GM23338 (cell line): ENCODE results near the gene DCDC1. TPM values are rescaled to one million over a fixed set of nuclear protein-coding genes. Genes with fewer than 3 reads are reported as not detected.

Experiments
- ATAC-seq: fragments of 200-7000 bp; cut with Tn5 transposase; 3 replicates; pipeline ENCODE4 v1.9.1; 2020
- DNase-seq: peaks from one replicate; pipeline ENCODE4 v3.0.0-alpha.2; 2015; ENCODE audit warnings: low spot score
- H2AFZ ChIP-seq: fragments of 200-600 bp; sonication (generic); 2 replicates; pipeline ENCODE4 v1.8.0; 2016; ENCODE audit warnings: antibody characterized with exemption, mild to moderate bottlenecking, moderate library complexity
- H3F3A ChIP-seq: fragments of 200-600 bp; sonication (generic); replicated peaks from 2 replicates; pipeline ENCODE4 v1.8.0; 2017; ENCODE audit warnings: antibody characterized with exemption, mixed run types, low read depth
- H3K27ac ChIP-seq: fragments of 200-600 bp; sonication (generic); 2 replicates; pipeline ENCODE4 v1.6.1; 2016; ENCODE audit warnings: low read depth
- H3K27me3 ChIP-seq: fragments of 200-600 bp; sonication (generic); 2 replicates; pipeline ENCODE4 v1.8.0; 2016; ENCODE audit warnings: mild to moderate bottlenecking, mixed run types, moderate library complexity; ENCODE audit not compliant: insufficient read depth
- H3K36me3 ChIP-seq: fragments of 200-600 bp; sonication (generic); 2 replicates; pipeline ENCODE4 v1.8.0; 2016; ENCODE audit warnings: mild to moderate bottlenecking; ENCODE audit not compliant: insufficient read depth
- H3K4me1 ChIP-seq: fragments of 200-600 bp; sonication (generic); 2 replicates; pipeline ENCODE4 v1.8.0; 2016; ENCODE audit warnings: mild to moderate bottlenecking, moderate library complexity; ENCODE audit not compliant: insufficient read depth
- H3K4me2 ChIP-seq: fragments of 200-600 bp; sonication (generic); 2 replicates; pipeline ENCODE4 v1.7.1; 2017; ENCODE audit warnings: mixed run types
- H3K4me3 ChIP-seq: fragments of 200-600 bp; sonication (generic); 2 replicates; pipeline ENCODE4 v1.6.1; 2016; ENCODE audit warnings: mixed run types
- H3K79me2 ChIP-seq: fragments of 200-600 bp; sonication (generic); replicated peaks from 2 replicates; pipeline ENCODE4 v1.8.0; 2017; ENCODE audit warnings: mild to moderate bottlenecking; ENCODE audit not compliant: insufficient read depth
- H3K9me2 ChIP-seq: fragments of 200-600 bp; sonication (generic); 2 replicates; pipeline ENCODE4 v1.8.0; 2017; ENCODE audit not compliant: insufficient read depth
- H4K20me1 ChIP-seq: fragments of 200-600 bp; sonication (generic); replicated peaks from 2 replicates; pipeline ENCODE4 v1.8.0; 2017; ENCODE audit warnings: mild to moderate bottlenecking; ENCODE audit not compliant: insufficient read depth
- H3K27ac Mint-ChIP-seq: 2 replicates; pipeline ENCODE4 v1.8.0; 2020; ENCODE audit warnings: inconsistent platforms, mild to moderate bottlenecking, moderate library complexity, mixed read lengths
- H3K27me3 Mint-ChIP-seq: 3 replicates; pipeline ENCODE4 v1.8.0; 2022; ENCODE audit warnings: low read depth, mild to moderate bottlenecking, moderate library complexity, mixed read lengths, inconsistent platforms; ENCODE audit not compliant: insufficient read depth, poor library complexity
- H3K36me3 Mint-ChIP-seq: 3 replicates; pipeline ENCODE4 v1.8.0; 2021; ENCODE audit warnings: low read depth, mild to moderate bottlenecking, inconsistent platforms, moderate library complexity, mixed read lengths
- H3K4me1 Mint-ChIP-seq: 3 replicates; pipeline ENCODE4 v1.8.0; 2020; ENCODE audit warnings: mild to moderate bottlenecking, inconsistent platforms, mixed read lengths
- H3K4me3 Mint-ChIP-seq: 3 replicates; pipeline ENCODE4 v1.8.0; 2021; ENCODE audit warnings: moderate library complexity, mild to moderate bottlenecking, inconsistent platforms, mixed read lengths
- H3K9me3 Mint-ChIP-seq: 3 replicates; pipeline ENCODE4 v1.8.0; 2020; ENCODE audit warnings: moderate library complexity, mild to moderate bottlenecking, inconsistent platforms, mixed read lengths
- CREB1 ChIP-seq: fragments of 250-450 bp; sonication (Bioruptor Pico); IDR thresholded peaks from 2 replicates; pipeline ENCODE4 v1.5.0; 2020; ENCODE audit warnings: low read depth, mild to moderate bottlenecking, moderate library complexity
- CTCF ChIP-seq, 2 experiments: fragments of 200-600 bp in 1 of 2; sonication (generic) in 1 of 2; conservative IDR thresholded peaks; 2 replicates each; pipeline versions ENCODE4 v1.5.1 to v1.6.1; 2016 to 2017; ENCODE audit warnings: antibody characterized with exemption in 2 of 2, low read depth in 2 of 2, mild to moderate bottlenecking in 2 of 2, moderate library complexity in 1 of 2
- ETS1 ChIP-seq: IDR thresholded peaks from 2 replicates; pipeline ENCODE4 v1.6.1; 2016; ENCODE audit warnings: antibody characterized with exemption
- EZH2 ChIP-seq: fragments of 200-600 bp; sonication (generic); IDR thresholded peaks from one replicate; pipeline ENCODE4 v1.8.0; 2017; ENCODE audit warnings: antibody characterized with exemption, mild to moderate bottlenecking, low read depth; ENCODE audit not compliant: unreplicated experiment
- EZH2phosphoT487 ChIP-seq: fragments of 200-600 bp; sonication (generic); IDR thresholded peaks from one replicate; pipeline ENCODE4 v1.8.1; 2018; ENCODE audit warnings: antibody characterized with exemption; ENCODE audit not compliant: unreplicated experiment
- JUNB ChIP-seq: IDR thresholded peaks from one replicate; pipeline ENCODE4 v1.6.1; 2016; ENCODE audit warnings: antibody characterized with exemption; ENCODE audit not compliant: unreplicated experiment
- NANOG ChIP-seq: IDR thresholded peaks from 2 replicates; pipeline ENCODE4 v1.6.1; 2016; ENCODE audit warnings: antibody characterized with exemption, borderline replicate concordance
- POLR2AphosphoS5 ChIP-seq: IDR thresholded peaks from 2 replicates; pipeline ENCODE4 v1.6.1; 2016; ENCODE audit warnings: antibody characterized with exemption, low read depth
- REST ChIP-seq: IDR thresholded peaks from one replicate; pipeline ENCODE4 v1.6.1; 2018; ENCODE audit warnings: antibody characterized with exemption; ENCODE audit not compliant: unreplicated experiment
- STAT1 ChIP-seq: IDR thresholded peaks from one replicate; pipeline ENCODE4 v1.6.1; 2016; ENCODE audit warnings: antibody characterized with exemption; ENCODE audit not compliant: unreplicated experiment
- ZNF114 ChIP-seq: fragments of 250-450 bp; sonication (Bioruptor Pico); IDR thresholded peaks from 2 replicates; pipeline ENCODE4 v1.5.0; 2020; ENCODE audit warnings: mild to moderate bottlenecking, moderate library complexity
- ZNF331 ChIP-seq: fragments of 250-450 bp; sonication (Bioruptor Pico); IDR thresholded peaks from 2 replicates; pipeline ENCODE4 v1.5.0; 2020; ENCODE audit warnings: low read depth, mild to moderate bottlenecking, moderate library complexity
- ZNF462 ChIP-seq: fragments of 250-450 bp; sonication (Bioruptor Pico); IDR thresholded peaks from 2 replicates; pipeline ENCODE4 v1.5.0; 2020; ENCODE audit warnings: mild to moderate bottlenecking, moderate library complexity
- polyA plus RNA-seq: library from polyadenylated mRNA; unstranded; fragments of >200 nt; fragmentation: Nextera tagmentation; extraction: Ambion mirVana; gene quantifications from 2 replicates; pipeline ENCODE4 v1.2.1, GENCODE V29; 2016
- total RNA-seq: library from RNA; depleted of rRNA; stranded (reverse); fragments of >200 nt; shearing (Covaris generic); gene quantifications from 2 replicates; pipeline ENCODE4 v1.2.3, GENCODE V29; 2014

DCDC1 gene
- total and polyA plus RNA-seq, 2 experiments from 2014 or later = 0.56 to 0.58 TPM

- no peak for DNase-seq
- H3K27ac ChIP-seq = no peak overlapping the region
- H3F3A ChIP-seq = no peaks in the 10 kb centered on the region
- no peaks in the 10 kb centered on the region for H4K20me1 ChIP-seq
- H3K36me3 Mint-ChIP-seq = peaks cover 18% of the 10 kb centered on the region; the same call in 2 of the 3 replicates
- no peak overlapping the region for H3K27ac Mint-ChIP-seq
- peaks cover 35% of the 10 kb centered on the region for H3K9me3 Mint-ChIP-seq
- no peaks in the 10 kb centered on the region for H3K4me1 Mint-ChIP-seq
- no peaks in the 10 kb centered on the region for H3K79me2 ChIP-seq
- no peak overlapping the region for H3K4me3 ChIP-seq
- no peak overlapping the region for H3K4me3 Mint-ChIP-seq
- H3K9me2 ChIP-seq = peaks cover 3% of the 10 kb centered on the region; the same call in 1 of the 2 replicates
- no peaks in the 10 kb centered on the region for H3K4me1 ChIP-seq
- no peak for ATAC-seq
- H3K27me3 Mint-ChIP-seq = no peaks in the 10 kb centered on the region
- no peak overlapping the region for H2AFZ ChIP-seq
- H3K4me2 ChIP-seq = no peak overlapping the region
- no peaks in the 10 kb centered on the region for H3K27me3 ChIP-seq
- H3K36me3 ChIP-seq = 0 out of 2 replicates have a peak, but pooled peaks cover 7% of the 10 kb centered on the region
- no peak for TF ChIP-seq EZH2
- no peak for TF ChIP-seq ETS1
- TF ChIP-seq EZH2phosphoT487 = no peak
- no peak for TF ChIP-seq POLR2AphosphoS5
- no peak for TF ChIP-seq STAT1
- no peak for TF ChIP-seq JUNB
- TF ChIP-seq CTCF (conservative IDR thresholded peaks at IDR 0.05; ENCODE audit: low read depth in 2 of 2) = no peak
- no peak for TF ChIP-seq ZNF462 (CRISPR knock-in tag)
- TF ChIP-seq NANOG = no peak
- no peak for TF ChIP-seq REST
- TF ChIP-seq ZNF331 (CRISPR knock-in tag) = no peak
- no peak for TF ChIP-seq CREB1 (CRISPR knock-in tag)
- TF ChIP-seq ZNF114 (CRISPR knock-in tag) = no peak
Observed at GRCh38 chr11:31173926-31174680, 195.4 kb downstream of the DCDC1 start.
